ENCODE data around the gene DDX49.

DDX49 gene, protein sequence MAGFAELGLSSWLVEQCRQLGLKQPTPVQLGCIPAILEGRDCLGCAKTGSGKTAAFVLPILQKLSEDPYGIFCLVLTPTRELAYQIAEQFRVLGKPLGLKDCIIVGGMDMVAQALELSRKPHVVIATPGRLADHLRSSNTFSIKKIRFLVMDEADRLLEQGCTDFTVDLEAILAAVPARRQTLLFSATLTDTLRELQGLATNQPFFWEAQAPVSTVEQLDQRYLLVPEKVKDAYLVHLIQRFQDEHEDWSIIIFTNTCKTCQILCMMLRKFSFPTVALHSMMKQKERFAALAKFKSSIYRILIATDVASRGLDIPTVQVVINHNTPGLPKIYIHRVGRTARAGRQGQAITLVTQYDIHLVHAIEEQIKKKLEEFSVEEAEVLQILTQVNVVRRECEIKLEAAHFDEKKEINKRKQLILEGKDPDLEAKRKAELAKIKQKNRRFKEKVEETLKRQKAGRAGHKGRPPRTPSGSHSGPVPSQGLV

GRCh38 chr19:18919086-18919899 lies at the start of gene DDX49, which contains the start of gene COPE:
TSS of gene DDX49 (plus strand) at chr19:18919715. CDS start at chr19:18919742, 27 bp downstream.
TSS of gene COPE (minus strand) at chr19:18919387. CDS start at chr19:18919348, 39 bp downstream.
- peak; percentile 96 for DNase-seq

DNA sequence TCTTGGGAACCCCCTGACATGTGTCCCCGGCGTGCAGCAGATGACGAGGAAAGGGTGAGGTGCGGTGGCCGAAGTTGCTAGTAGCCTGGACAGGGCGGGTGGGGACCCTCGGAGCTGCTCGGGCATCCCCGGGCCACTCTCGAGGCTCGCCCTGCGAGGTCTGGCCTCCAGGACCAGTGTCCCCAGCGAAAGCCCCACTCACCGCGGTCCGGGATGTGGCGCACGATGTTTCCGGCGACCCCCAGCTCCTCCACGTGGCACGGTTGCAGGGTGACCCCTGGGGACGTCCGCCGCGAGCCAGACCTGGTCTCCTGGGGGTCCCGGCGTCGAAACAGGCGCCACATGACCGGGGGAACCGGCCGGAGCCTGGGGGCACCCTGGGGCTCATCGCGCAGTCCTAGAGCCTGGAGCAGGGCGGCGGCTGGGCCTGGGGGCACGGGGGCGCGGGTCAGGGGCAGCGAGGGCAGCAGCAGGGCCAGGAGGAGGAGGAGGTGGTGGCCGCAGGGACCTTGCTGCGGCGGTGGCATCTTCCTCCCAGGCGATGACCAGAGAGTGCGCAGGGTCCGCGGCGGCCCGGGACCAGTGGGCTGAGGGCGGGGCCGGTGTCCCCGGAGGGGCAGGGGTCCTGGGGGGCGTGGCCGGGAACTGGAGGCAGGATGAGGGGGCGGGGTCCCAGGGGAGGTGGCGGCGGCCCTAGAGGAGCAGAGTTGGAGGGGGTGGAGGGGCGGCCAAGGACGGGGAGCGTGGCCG lies 49.6 kb upstream of the DDX49 start:
- no peak for DNase-seq

- no peak for DNase-seq
Observed at GRCh38 chr19:18870531-18871172, 48.9 kb upstream of the DDX49 start.

GRCh38 chr19:18871543-18871942 lies 48.0 kb upstream of the DDX49 start:
- no peak for DNase-seq

- DNase-seq = no peak
Observed at GRCh38 chr19:18875726-18876125, 43.8 kb upstream of the DDX49 start.

DNA sequence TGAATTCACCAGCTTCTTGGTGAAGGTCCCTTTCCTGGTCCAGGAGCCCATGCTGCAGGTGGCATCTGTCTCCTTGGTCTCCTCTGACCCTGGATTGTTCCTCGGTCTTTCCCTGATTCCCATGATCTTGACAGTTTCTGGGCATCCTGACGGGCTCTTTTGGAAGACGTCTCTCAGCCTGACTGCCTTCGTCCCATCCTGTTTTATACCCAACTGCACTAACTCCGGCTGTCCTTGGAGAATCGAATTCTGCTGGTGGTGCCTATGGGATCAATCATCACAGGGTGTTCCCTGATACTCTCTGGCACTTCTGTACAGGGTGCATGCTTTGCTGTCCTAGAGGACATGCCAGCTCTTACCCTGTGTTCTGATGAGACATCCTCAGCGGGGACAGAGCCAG lies 42.6 kb upstream of the DDX49 start:
- DNase-seq = no peak

- DNase-seq = no peak
Observed at GRCh38 chr19:18878058-18878797, 41.3 kb upstream of the DDX49 start.

GRCh38 chr19:18878858-18879578 lies 40.5 kb upstream of the DDX49 start:
- no peak for DNase-seq

- DNase-seq = no peak
Observed at GRCh38 chr19:18879579-18880373, 39.7 kb upstream of the DDX49 start.

- no peak for DNase-seq
Observed at GRCh38 chr19:18881491-18881890, 38.0 kb upstream of the DDX49 start.

GRCh38 chr19:18883526-18884304 lies 35.8 kb upstream of the DDX49 start:
- DNase-seq = no peak

DNA sequence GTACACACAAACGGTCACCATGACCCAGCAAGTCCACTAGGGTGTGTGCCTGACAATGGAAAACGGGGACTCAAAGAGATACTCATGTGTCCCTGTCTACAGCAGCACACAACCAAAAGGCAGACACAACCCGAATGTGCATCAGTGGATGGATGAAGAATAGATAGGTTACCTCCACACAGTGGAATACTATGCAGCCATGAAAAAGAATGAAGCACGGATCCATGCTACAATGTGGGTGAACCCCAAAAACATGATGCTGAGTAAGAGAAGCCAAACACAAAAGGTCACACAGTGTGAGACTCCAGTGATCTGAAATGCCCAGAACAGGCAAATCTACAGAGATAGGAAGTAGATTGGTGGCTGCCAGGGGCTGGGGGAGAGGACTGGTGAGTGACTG lies 32.5 kb upstream of the DDX49 start:
- no peak for DNase-seq

- DNase-seq = no peak
Observed at GRCh38 chr19:18889949-18890745, 29.4 kb upstream of the DDX49 start.

DNA sequence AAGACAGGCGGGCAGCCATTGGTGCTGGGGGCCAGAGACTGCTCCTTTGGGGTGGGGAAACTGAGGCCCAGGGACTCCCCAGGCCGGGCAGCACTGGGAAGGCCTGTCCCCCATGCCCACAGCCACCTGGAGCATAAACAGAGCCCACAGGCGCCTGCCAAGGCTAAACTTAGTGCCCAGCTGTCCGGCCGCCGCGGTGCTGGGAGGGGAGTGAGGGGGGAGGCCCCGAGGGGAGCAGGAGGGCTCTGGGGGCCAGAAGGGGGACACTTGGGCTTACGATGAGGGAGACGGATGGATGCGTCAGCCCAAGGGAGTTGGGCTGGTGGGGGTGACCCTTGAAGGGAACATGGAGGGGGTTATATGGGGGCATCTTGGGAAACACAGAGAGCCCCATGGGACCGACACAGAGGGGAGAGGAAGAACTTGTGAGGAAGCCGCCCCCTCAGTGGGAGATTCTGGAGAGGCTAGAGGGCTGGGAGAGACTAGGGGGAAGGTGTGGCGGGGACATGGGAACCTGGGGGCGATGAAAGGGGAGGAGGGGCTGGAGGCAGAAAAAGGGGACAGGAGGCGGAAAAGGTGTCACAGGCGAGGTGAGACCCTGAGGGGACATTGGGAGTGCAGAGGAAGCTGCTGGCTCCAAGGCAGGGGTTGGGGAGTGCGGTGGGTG lies 25.8 kb upstream of the DDX49 start:
- no peak for DNase-seq

DNA sequence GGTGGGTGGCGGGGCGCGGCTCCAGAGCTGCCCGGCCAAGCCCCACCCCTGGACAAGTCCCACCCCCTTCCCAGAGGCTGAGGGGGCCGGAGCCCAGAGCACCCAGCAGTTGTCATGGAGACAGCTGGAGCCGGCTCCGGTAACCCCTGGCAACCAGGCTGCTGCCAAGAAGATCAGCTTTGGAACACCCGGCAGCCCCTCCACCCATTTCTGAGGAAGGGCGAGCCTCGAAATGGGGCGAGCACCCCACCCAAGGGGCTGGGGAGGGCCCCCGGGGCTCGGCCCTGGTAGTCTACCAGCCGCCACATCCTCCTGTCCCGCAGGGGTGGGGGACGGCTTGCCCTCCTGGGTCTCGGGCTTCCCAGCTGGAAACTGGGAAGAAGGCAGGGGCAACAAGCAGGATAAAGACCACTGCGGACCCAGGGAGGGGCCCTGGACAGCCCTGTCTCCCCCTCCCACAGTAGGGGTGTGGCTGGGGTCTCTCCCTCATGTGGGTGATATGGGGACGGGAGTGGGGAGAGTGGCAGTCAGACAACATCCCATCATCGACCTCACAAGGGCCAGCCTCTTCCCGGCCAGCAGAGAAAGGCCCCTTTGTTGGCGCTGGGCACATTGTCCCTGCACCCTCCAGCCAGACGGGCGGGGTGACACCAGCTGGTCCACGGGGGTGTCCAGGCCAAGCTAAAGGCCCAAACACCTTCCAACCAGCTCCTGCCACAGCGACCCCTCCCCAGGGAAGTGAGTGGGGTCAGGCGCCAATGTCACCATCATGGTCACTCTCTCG lies 25.1 kb upstream of the DDX49 start:
- DNase-seq = no peak

DNA sequence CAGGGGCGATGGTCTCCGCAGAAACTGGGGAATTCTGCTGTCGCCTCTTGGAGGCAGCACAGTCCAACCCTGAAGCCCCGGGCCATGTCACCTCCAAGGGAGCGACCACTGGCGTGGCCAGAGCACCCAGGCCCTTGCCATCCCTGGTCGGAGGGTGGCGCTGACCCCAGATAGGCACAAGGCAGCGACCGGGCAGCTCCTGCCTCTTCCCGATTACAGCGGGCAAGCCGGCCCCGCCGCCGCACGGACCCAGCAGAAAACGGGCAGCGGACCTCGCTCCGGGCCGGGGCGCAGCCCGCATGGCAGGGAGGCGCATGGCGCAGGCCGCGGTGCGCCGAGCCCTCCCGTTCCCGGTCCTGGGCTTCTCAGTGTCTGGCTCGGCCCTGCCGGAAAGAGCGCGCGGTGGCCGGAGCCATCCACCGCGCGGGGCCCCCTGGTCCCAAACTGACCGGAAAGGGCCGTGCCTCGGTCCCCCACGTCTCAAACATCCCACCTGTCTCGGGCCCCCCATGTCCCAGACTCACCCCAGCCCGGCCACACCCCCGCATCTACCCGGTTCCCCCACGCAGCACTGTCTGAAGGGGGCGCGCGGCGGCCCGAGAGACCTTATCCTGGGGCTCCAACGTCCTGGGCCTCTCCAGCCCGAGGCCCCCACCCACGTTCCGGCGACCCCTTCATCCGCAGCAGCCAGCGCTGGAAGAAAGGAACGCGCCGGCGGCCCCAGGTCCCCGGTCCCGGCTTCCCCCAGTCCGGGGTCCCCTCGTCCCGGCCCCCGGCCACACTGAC lies 24.3 kb upstream of the DDX49 start:
- no peak for DNase-seq
